K562 (cell line): ENCODE measurements around the gene APLP1. TPM values are rescaled to one million over a fixed set of nuclear protein-coding genes. Genes with fewer than 3 reads are reported as not detected.

Experiments used
- ADNP ChIP-seq: fragments of 200-800 bp; sonication (Bioruptor generic); IDR thresholded peaks from 2 replicates; pipeline ENCODE4 v1.6.1; 2016; ENCODE audit warnings: missing genetic modification characterization, missing compliant biosample characterization
- IFI16 ChIP-seq: fragments of 250-450 bp; sonication (Bioruptor Pico); IDR thresholded peaks from 2 replicates; pipeline ENCODE4 v2.1.2; 2022; ENCODE audit warnings: mild to moderate bottlenecking, inconsistent platforms
- MED1 ChIP-seq: sonication (generic); formaldehyde crosslinking; IDR thresholded peaks from 2 replicates; pipeline ENCODE4 v1.8.1; 2023; ENCODE audit warnings: missing genetic modification reagents, borderline replicate concordance
- MTA1 ChIP-seq: fragments of 450-650 bp; IDR thresholded peaks from 2 replicates; pipeline ENCODE4 v1.6.1; 2017; ENCODE audit warnings: borderline replicate concordance
- NFXL1 ChIP-seq: fragments of 450-650 bp; formaldehyde crosslinking; IDR thresholded peaks from 2 replicates; pipeline ENCODE4 v1.4.0; 2021; ENCODE audit warnings: mild to moderate bottlenecking
- NUFIP1 ChIP-seq: fragments of 450-650 bp; IDR thresholded peaks from 2 replicates; pipeline ENCODE4 v1.6.1; 2018; ENCODE audit not compliant: partially characterized antibody
- POLR2B ChIP-seq: fragments of 450-650 bp; IDR thresholded peaks from 2 replicates; pipeline ENCODE4 v1.6.1; 2018; ENCODE audit warnings: low read depth; ENCODE audit not compliant: partially characterized antibody
- POLR3A ChIP-seq: IDR thresholded peaks from 2 replicates; pipeline ENCODE4 v1.6.1; 2011; ENCODE audit warnings: borderline replicate concordance, mild to moderate bottlenecking, moderate library complexity; ENCODE audit not compliant: insufficient read length, insufficient read depth; ENCODE audit errors: extremely low read depth
- RBFOX2 ChIP-seq: fragments of 200-400 bp; formaldehyde crosslinking; IDR thresholded peaks from 2 replicates; pipeline ENCODE4 v1.6.1; 2017; ENCODE audit warnings: low read depth, mild to moderate bottlenecking, low read length, moderate library complexity
- SIN3B ChIP-seq: fragments of 450-650 bp; IDR thresholded peaks from 2 replicates; pipeline ENCODE4 v1.6.1; 2017; ENCODE audit warnings: low read depth, mild to moderate bottlenecking, moderate library complexity
- ZNF165 ChIP-seq: fragments of 250-450 bp; sonication (Bioruptor Pico); IDR thresholded peaks from 2 replicates; pipeline ENCODE4 v1.4.0; 2020; ENCODE audit warnings: borderline replicate concordance
- ZNF212 ChIP-seq: fragments of 450-650 bp; formaldehyde crosslinking; IDR thresholded peaks from 2 replicates; pipeline ENCODE4 v1.4.0; 2020; ENCODE audit warnings: mild to moderate bottlenecking
- polyA plus RNA-seq, 8 experiments: library from polyadenylated mRNA; depleted of rRNA in 4 of 8; stranded (reverse) in 5 of 8; unstranded in 3 of 8; fragments of >200 nt; fragmentation: Nextera tagmentation in 2 of 8; fragmentation: Illumina TruSeq in 1 of 8; extraction: Ambion mirVana in 2 of 8; extraction: Trizol in 1 of 8; gene quantifications; 2 replicates each; pipeline versions ENCODE4 v1.2.1 to v1.2.3, GENCODE V29; 2011 to 2014; ENCODE audit warnings: inconsistent platforms in 1 of 8, missing spikeins in 1 of 8
- total RNA-seq, 7 experiments: library from RNA; depleted of rRNA in 6 of 7; stranded (reverse); fragments of >200 nt in 6 of 7; fragmentation: Illumina TruSeq in 2 of 7; extraction: Trizol in 2 of 7; gene quantifications; 2 replicates each; pipeline versions ENCODE4 v1.2.1 to v1.2.3, GENCODE V29; 2011 to 2021; ENCODE audit warnings: low replicate concordance in 1 of 7
- TF ChIP-seq, protein P1 (sequence below): fragments of 250-450 bp; sonication (Bioruptor Pico); IDR thresholded peaks from 2 replicates; pipeline ENCODE4 v1.8.0; 2021; ENCODE audit warnings: borderline replicate concordance, mild to moderate bottlenecking, moderate library complexity; ENCODE audit not compliant: poor library complexity, severe bottlenecking
- TF ChIP-seq, protein P2 (sequence below), 2 experiments: fragments of 450-650 bp; IDR thresholded peaks; 2 replicates each; pipeline ENCODE4 v1.6.1; 2018; ENCODE audit warnings: mild to moderate bottlenecking in 2 of 2, low read depth in 1 of 2; ENCODE audit not compliant: partially characterized antibody in 2 of 2
- TF ChIP-seq, protein P3 (sequence below): sonication (generic); formaldehyde crosslinking; IDR thresholded peaks from 2 replicates; pipeline ENCODE4 v1.8.0; 2022; ENCODE audit warnings: mild to moderate bottlenecking, missing genetic modification reagents, borderline replicate concordance
- TF ChIP-seq, protein P4 (sequence below): sonication (generic); formaldehyde crosslinking; IDR thresholded peaks from 2 replicates; pipeline ENCODE4 v1.8.0; 2023; ENCODE audit warnings: mild to moderate bottlenecking, missing genetic modification reagents
- TF ChIP-seq, protein P5 (sequence below): fragments of 450-650 bp; IDR thresholded peaks from 2 replicates; pipeline ENCODE4 v1.6.1; 2017; ENCODE audit warnings: antibody characterized with exemption

APLP1 gene
- total and polyA plus RNA-seq, 9 of the 15 experiments (the other 6 are each of a cell fraction or from before 2014, with no cell fraction given), result 0.69 to 9.9 (median 4.7) TPM

DNA sequence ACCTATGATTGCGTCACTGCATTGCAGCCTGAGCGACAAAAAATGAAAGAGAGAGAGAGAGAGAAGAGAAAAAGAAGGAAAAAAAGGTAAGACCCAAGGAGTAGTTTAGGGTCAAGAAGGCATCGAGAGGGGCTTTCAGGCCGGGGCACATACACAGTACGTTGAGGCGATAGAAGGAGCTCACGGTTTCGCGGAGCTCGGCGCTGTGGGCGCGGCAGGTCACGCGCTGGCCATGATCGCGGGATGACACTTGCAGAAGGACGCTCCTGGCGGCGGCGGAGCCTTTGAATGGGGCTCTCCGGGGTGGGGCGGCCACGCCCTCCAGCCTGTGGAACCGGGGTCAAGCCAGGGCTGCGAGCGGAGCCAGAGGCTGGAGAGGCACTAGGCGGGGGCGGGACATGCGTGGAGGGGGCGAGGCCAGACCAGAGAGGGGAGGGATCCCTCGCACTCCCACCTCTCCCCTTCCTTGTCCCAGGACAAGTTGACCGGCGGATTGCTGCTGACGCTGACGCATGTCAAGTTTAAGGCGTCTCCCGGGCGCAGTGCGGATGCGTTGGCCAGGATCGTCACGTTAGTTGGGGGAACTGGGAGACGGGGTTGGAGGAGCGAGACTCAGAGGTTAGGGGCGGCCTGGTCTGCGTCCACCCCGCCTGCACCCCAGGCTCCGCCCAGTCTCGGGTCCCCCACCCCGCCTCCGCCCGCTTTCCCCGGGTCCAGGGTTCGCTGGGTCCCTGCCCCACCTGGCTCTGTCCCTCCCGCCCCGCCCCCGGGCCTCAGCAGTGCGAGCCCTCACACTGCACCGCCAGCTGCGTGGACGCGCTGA is 22.9 kb upstream of the APLP1 start (continued):
- TF ChIP-seq NUFIP1 (no peak), POLR2B (no peak), ZNF165 (CRISPR knock-in tag) (no peak), IFI16 (CRISPR knock-in tag) (no peak), ADNP (no peak), POLR3A (no peak), SIN3B (no peak), ZNF212 (CRISPR knock-in tag) (no peak), MTA1 (no peak), NFXL1 (CRISPR knock-in tag) (no peak), RBFOX2 (peak; percentile 61), MED1 (CRISPR knock-in tag) (no peak)
- TF ChIP-seq, protein P1, sequence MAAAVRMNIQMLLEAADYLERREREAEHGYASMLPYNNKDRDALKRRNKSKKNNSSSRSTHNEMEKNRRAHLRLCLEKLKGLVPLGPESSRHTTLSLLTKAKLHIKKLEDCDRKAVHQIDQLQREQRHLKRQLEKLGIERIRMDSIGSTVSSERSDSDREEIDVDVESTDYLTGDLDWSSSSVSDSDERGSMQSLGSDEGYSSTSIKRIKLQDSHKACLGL, result no peak
- TF ChIP-seq, protein P2, sequence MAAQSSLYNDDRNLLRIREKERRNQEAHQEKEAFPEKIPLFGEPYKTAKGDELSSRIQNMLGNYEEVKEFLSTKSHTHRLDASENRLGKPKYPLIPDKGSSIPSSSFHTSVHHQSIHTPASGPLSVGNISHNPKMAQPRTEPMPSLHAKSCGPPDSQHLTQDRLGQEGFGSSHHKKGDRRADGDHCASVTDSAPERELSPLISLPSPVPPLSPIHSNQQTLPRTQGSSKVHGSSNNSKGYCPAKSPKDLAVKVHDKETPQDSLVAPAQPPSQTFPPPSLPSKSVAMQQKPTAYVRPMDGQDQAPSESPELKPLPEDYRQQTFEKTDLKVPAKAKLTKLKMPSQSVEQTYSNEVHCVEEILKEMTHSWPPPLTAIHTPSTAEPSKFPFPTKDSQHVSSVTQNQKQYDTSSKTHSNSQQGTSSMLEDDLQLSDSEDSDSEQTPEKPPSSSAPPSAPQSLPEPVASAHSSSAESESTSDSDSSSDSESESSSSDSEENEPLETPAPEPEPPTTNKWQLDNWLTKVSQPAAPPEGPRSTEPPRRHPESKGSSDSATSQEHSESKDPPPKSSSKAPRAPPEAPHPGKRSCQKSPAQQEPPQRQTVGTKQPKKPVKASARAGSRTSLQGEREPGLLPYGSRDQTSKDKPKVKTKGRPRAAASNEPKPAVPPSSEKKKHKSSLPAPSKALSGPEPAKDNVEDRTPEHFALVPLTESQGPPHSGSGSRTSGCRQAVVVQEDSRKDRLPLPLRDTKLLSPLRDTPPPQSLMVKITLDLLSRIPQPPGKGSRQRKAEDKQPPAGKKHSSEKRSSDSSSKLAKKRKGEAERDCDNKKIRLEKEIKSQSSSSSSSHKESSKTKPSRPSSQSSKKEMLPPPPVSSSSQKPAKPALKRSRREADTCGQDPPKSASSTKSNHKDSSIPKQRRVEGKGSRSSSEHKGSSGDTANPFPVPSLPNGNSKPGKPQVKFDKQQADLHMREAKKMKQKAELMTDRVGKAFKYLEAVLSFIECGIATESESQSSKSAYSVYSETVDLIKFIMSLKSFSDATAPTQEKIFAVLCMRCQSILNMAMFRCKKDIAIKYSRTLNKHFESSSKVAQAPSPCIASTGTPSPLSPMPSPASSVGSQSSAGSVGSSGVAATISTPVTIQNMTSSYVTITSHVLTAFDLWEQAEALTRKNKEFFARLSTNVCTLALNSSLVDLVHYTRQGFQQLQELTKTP (IDR thresholded peaks at IDR 0.05; ENCODE audit: low read depth in 1 of 2, partially characterized antibody in 2 of 2), result peak in 1 of 2 experiments; percentile 49
- TF ChIP-seq, protein P3, sequence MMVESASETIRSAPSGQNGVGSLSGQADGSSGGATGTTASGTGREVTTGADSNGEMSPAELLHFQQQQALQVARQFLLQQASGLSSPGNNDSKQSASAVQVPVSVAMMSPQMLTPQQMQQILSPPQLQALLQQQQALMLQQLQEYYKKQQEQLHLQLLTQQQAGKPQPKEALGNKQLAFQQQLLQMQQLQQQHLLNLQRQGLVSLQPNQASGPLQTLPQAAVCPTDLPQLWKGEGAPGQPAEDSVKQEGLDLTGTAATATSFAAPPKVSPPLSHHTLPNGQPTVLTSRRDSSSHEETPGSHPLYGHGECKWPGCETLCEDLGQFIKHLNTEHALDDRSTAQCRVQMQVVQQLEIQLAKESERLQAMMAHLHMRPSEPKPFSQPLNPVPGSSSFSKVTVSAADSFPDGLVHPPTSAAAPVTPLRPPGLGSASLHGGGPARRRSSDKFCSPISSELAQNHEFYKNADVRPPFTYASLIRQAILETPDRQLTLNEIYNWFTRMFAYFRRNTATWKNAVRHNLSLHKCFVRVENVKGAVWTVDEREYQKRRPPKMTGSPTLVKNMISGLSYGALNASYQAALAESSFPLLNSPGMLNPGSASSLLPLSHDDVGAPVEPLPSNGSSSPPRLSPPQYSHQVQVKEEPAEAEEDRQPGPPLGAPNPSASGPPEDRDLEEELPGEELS, result no peak
- TF ChIP-seq, protein P4, sequence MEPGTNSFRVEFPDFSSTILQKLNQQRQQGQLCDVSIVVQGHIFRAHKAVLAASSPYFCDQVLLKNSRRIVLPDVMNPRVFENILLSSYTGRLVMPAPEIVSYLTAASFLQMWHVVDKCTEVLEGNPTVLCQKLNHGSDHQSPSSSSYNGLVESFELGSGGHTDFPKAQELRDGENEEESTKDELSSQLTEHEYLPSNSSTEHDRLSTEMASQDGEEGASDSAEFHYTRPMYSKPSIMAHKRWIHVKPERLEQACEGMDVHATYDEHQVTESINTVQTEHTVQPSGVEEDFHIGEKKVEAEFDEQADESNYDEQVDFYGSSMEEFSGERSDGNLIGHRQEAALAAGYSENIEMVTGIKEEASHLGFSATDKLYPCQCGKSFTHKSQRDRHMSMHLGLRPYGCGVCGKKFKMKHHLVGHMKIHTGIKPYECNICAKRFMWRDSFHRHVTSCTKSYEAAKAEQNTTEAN (CRISPR knock-in tag), result no peak
- TF ChIP-seq, protein P5, sequence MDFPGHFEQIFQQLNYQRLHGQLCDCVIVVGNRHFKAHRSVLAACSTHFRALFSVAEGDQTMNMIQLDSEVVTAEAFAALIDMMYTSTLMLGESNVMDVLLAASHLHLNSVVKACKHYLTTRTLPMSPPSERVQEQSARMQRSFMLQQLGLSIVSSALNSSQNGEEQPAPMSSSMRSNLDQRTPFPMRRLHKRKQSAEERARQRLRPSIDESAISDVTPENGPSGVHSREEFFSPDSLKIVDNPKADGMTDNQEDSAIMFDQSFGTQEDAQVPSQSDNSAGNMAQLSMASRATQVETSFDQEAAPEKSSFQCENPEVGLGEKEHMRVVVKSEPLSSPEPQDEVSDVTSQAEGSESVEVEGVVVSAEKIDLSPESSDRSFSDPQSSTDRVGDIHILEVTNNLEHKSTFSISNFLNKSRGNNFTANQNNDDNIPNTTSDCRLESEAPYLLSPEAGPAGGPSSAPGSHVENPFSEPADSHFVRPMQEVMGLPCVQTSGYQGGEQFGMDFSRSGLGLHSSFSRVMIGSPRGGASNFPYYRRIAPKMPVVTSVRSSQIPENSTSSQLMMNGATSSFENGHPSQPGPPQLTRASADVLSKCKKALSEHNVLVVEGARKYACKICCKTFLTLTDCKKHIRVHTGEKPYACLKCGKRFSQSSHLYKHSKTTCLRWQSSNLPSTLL, result no peak
